HG02840 (cell line): Measurements from ENCODE around the gene THRB.

Experiments
- ATAC-seq: cut with Tn5 transposase; IDR thresholded peaks from one replicate; pipeline ENCODE4 v1.9.1; 2021; ENCODE audit warnings: mild to moderate bottlenecking, moderate library complexity, moderate number of reproducible peaks; ENCODE audit not compliant: unreplicated experiment, low FRiP score

The THRB gene

GRCh38 chr3:24493746-24494617 is 668 bp downstream of the THRB start:
- no peak for ATAC-seq

GRCh38 chr3:24492971-24493551 is 1.6 kb downstream of the THRB start:
- no peak for ATAC-seq

GRCh38 chr3:24490151-24490550 is 4.5 kb downstream of the THRB start:
- no peak for ATAC-seq

GRCh38 chr3:24487325-24488262 is 7.1 kb downstream of the THRB start:
- no peak for ATAC-seq

- no peak for ATAC-seq
Measured at GRCh38 chr3:24485511-24485910, 9.1 kb downstream of the THRB start.

- no peak for ATAC-seq
Measured at GRCh38 chr3:24483873-24484272, 10.8 kb downstream of the THRB start.

GRCh38 chr3:24482096-24482705 is 12.4 kb downstream of the THRB start:
- ATAC-seq = no peak

GRCh38 chr3:24481193-24481592 is 13.5 kb downstream of the THRB start:
- ATAC-seq = no peak

- no peak for ATAC-seq
Measured at GRCh38 chr3:24480497-24480896, 14.2 kb downstream of the THRB start.

- no peak for ATAC-seq
Measured at GRCh38 chr3:24479816-24480215, 14.8 kb downstream of the THRB start.

- no peak for ATAC-seq
Measured at GRCh38 chr3:24476871-24477656, 17.6 kb downstream of the THRB start.

GRCh38 chr3:24475925-24476324 is 18.7 kb downstream of the THRB start:
- ATAC-seq = no peak

- ATAC-seq = no peak
Measured at GRCh38 chr3:24474862-24475261, 19.8 kb downstream of the THRB start.

- ATAC-seq = no peak
Measured at GRCh38 chr3:24472358-24472757, 22.3 kb downstream of the THRB start.

- ATAC-seq = no peak
Measured at GRCh38 chr3:24471486-24471885, 23.2 kb downstream of the THRB start.

GRCh38 chr3:24470277-24470676 is 24.4 kb downstream of the THRB start:
- no peak for ATAC-seq

GRCh38 chr3:24464389-24464788 is 30.3 kb downstream of the THRB start:
- ATAC-seq = no peak

GRCh38 chr3:24462737-24463136 is 31.9 kb downstream of the THRB start:
- ATAC-seq = no peak

GRCh38 chr3:24460974-24461373 is 33.7 kb downstream of the THRB start:
- ATAC-seq = no peak

GRCh38 chr3:24457719-24458118 is 36.9 kb downstream of the THRB start:
- ATAC-seq = no peak
